Stimulated activated effector memory CD8-positive, alpha-beta T cell treated with anti-CD3 and anti-CD28 coated beads, Interleukin-12 subunit alpha, Interleukin-12 subunit beta, amount 100 ng/mL, for 72 hours (primary cell): ENCODE results near the gene HS3ST2.
"Not testable (repeated sequence)": the region's sequence is repeated elsewhere in the genome, so short reads cannot be mapped to it uniquely, and the experiment has no call there.

Experiments
- ATAC-seq: fragments of 150-1000 bp; cut with Tn5 transposase; 2 replicates; pipeline ENCODE4 v1.10.0; 2021
- DNase-seq, 2 donors: peaks; one replicate each; pipeline ENCODE4 v3.0.0; 2021 to 2022; ENCODE audit warnings: low spot score in 2 of 2
- H3K27ac Mint-ChIP-seq: one replicate; pipeline ENCODE4 v1.8.0; 2022; ENCODE audit warnings: mild to moderate bottlenecking, mixed read lengths
- H3K36me3 Mint-ChIP-seq: one replicate; pipeline ENCODE4 v1.8.0; 2022; ENCODE audit warnings: mild to moderate bottlenecking, mixed read lengths
- H3K4me1 Mint-ChIP-seq: one replicate; pipeline ENCODE4 v1.8.0; 2022; ENCODE audit warnings: mixed read lengths
- H3K4me3 Mint-ChIP-seq: one replicate; pipeline ENCODE4 v1.8.0; 2022; ENCODE audit warnings: mild to moderate bottlenecking, mixed read lengths
- H3K9me3 Mint-ChIP-seq: one replicate; pipeline ENCODE4 v1.8.0; 2022; ENCODE audit warnings: mixed read lengths

The HS3ST2 gene

GRCh38 chr16:22886927-22887326 is 73.0 kb downstream of the HS3ST2 start:
- no peak overlapping the region for H3K27ac Mint-ChIP-seq

GRCh38 chr16:22887445-22887844 is 73.5 kb downstream of the HS3ST2 start:
- Mint-ChIP-seq H3K9me3 (no peaks in the 10 kb centered on the region), H3K36me3 (no peaks in the 10 kb centered on the region), H3K27ac (no peak overlapping the region), H3K4me1 (no peaks in the 10 kb centered on the region), H3K4me3 (no peak overlapping the region)
- no peak for ATAC-seq
- no peak for DNase-seq

More at GRCh38 chr16:22886927-22887326, 73.0 kb downstream of the HS3ST2 start:
- ATAC-seq: no peak
- no peak for DNase-seq
- H3K4me3 Mint-ChIP-seq: no peak overlapping the region
- no peaks in the 10 kb centered on the region for H3K4me1 Mint-ChIP-seq
- H3K9me3 Mint-ChIP-seq: no peaks in the 10 kb centered on the region
- H3K36me3 Mint-ChIP-seq: no peaks in the 10 kb centered on the region

GRCh38 chr16:22888791-22889190 is 74.8 kb downstream of the HS3ST2 start:
- no peaks in the 10 kb centered on the region for H3K9me3 Mint-ChIP-seq
- ATAC-seq: no peak
- H3K4me1 Mint-ChIP-seq: no peaks in the 10 kb centered on the region
- no peak for DNase-seq
- H3K36me3 Mint-ChIP-seq: no peaks in the 10 kb centered on the region
- H3K4me3 Mint-ChIP-seq: no peak overlapping the region
- H3K27ac Mint-ChIP-seq: no peak overlapping the region

- no peak overlapping the region for H3K4me3 Mint-ChIP-seq
- no peaks in the 10 kb centered on the region for H3K36me3 Mint-ChIP-seq
- ATAC-seq (no peak), DNase-seq (no peak)
- no peaks in the 10 kb centered on the region for H3K4me1 Mint-ChIP-seq
- no peak overlapping the region for H3K27ac Mint-ChIP-seq
- no peaks in the 10 kb centered on the region for H3K9me3 Mint-ChIP-seq
Observed at GRCh38 chr16:22890976-22891375, 77.0 kb downstream of the HS3ST2 start.

GRCh38 chr16:22897184-22897583 is 83.2 kb downstream of the HS3ST2 start:
- DNase-seq (no peak), ATAC-seq (no peak)
- no peaks in the 10 kb centered on the region for H3K36me3 Mint-ChIP-seq
- H3K4me1 Mint-ChIP-seq: no peaks in the 10 kb centered on the region
- no peaks in the 10 kb centered on the region for H3K9me3 Mint-ChIP-seq
- H3K4me3 Mint-ChIP-seq: no peak overlapping the region
- no peak overlapping the region for H3K27ac Mint-ChIP-seq

GRCh38 chr16:22898131-22898530 is 84.2 kb downstream of the HS3ST2 start:
- Mint-ChIP-seq H3K9me3 (no peaks in the 10 kb centered on the region), H3K36me3 (no peaks in the 10 kb centered on the region), H3K27ac (no peak overlapping the region), H3K4me3 (no peak overlapping the region), H3K4me1 (no peaks in the 10 kb centered on the region)
- ATAC-seq: no peak
- DNase-seq: no peak

- DNase-seq (peak; percentile 27 to 73), ATAC-seq (no peak)
- H3K4me3 Mint-ChIP-seq: no peak overlapping the region
- H3K9me3 Mint-ChIP-seq: no peaks in the 10 kb centered on the region
- H3K27ac Mint-ChIP-seq: no peak overlapping the region
- H3K4me1 Mint-ChIP-seq: no peaks in the 10 kb centered on the region
- H3K36me3 Mint-ChIP-seq: no peaks in the 10 kb centered on the region
Observed at GRCh38 chr16:22898874-22899348, 84.9 kb downstream of the HS3ST2 start.

- not testable (repeated sequence) for H3K27ac Mint-ChIP-seq, ATAC-seq, H3K36me3 Mint-ChIP-seq, DNase-seq, H3K4me1 Mint-ChIP-seq, H3K9me3 Mint-ChIP-seq, H3K4me3 Mint-ChIP-seq
Observed at GRCh38 chr16:22899567-22899966, 85.6 kb downstream of the HS3ST2 start.

GRCh38 chr16:22900863-22901262 is 86.9 kb downstream of the HS3ST2 start:
- DNase-seq (no peak), ATAC-seq (no peak)
- H3K27ac Mint-ChIP-seq: no peak overlapping the region
- H3K4me3 Mint-ChIP-seq: no peak overlapping the region
- no peaks in the 10 kb centered on the region for H3K36me3 Mint-ChIP-seq
- H3K9me3 Mint-ChIP-seq: no peaks in the 10 kb centered on the region
- H3K4me1 Mint-ChIP-seq: no peaks in the 10 kb centered on the region

- Mint-ChIP-seq H3K4me3 (no peak overlapping the region), H3K9me3 (no peaks in the 10 kb centered on the region), H3K36me3 (no peaks in the 10 kb centered on the region), H3K4me1 (no peaks in the 10 kb centered on the region), H3K27ac (no peak overlapping the region)
- DNase-seq (no peak), ATAC-seq (no peak)
Observed at GRCh38 chr16:22901563-22901962, 87.6 kb downstream of the HS3ST2 start.

GRCh38 chr16:22903716-22904115 is 89.8 kb downstream of the HS3ST2 start:
- no peak for ATAC-seq
- Mint-ChIP-seq H3K9me3 (no peaks in the 10 kb centered on the region), H3K27ac (no peak overlapping the region), H3K36me3 (no peaks in the 10 kb centered on the region), H3K4me3 (no peak overlapping the region), H3K4me1 (no peaks in the 10 kb centered on the region)
- DNase-seq: no peak

GRCh38 chr16:22912654-22913053 is 98.7 kb downstream of the HS3ST2 start:
- no peaks in the 10 kb centered on the region for H3K4me1 Mint-ChIP-seq

GRCh38 chr16:22915003-22915402 is 101.0 kb downstream of the HS3ST2 start:
- Mint-ChIP-seq H3K4me1 (no peaks in the 10 kb centered on the region), H3K27ac (no peak overlapping the region), H3K9me3 (no peaks in the 10 kb centered on the region), H3K4me3 (no peak overlapping the region), H3K36me3 (no peaks in the 10 kb centered on the region)
- DNase-seq (no peak), ATAC-seq (no peak)

More at GRCh38 chr16:22912654-22913053, 98.7 kb downstream of the HS3ST2 start:
- ATAC-seq: no peak
- no peak overlapping the region for H3K4me3 Mint-ChIP-seq
- DNase-seq: no peak
- H3K9me3 Mint-ChIP-seq: no peaks in the 10 kb centered on the region
- H3K27ac Mint-ChIP-seq: no peak overlapping the region
- no peaks in the 10 kb centered on the region for H3K36me3 Mint-ChIP-seq

- no peaks in the 10 kb centered on the region for H3K4me1 Mint-ChIP-seq
- H3K4me3 Mint-ChIP-seq: no peak overlapping the region
- ATAC-seq (no peak), DNase-seq (no peak)
- H3K9me3 Mint-ChIP-seq: no peaks in the 10 kb centered on the region
- H3K27ac Mint-ChIP-seq: no peak overlapping the region
- H3K36me3 Mint-ChIP-seq: no peaks in the 10 kb centered on the region
Observed at GRCh38 chr16:22923491-22923890, 109.5 kb downstream of the HS3ST2 start.

- Mint-ChIP-seq H3K36me3 (no peaks in the 10 kb centered on the region), H3K4me1 (no peaks in the 10 kb centered on the region), H3K9me3 (no peaks in the 10 kb centered on the region), H3K4me3 (no peak overlapping the region), H3K27ac (no peak overlapping the region)
- no peak for ATAC-seq
- no peak for DNase-seq
Observed at GRCh38 chr16:22924492-22924891, 110.5 kb downstream of the HS3ST2 start.

- H3K27ac Mint-ChIP-seq: no peak overlapping the region
- DNase-seq (no peak), ATAC-seq (peak; percentile 8)
- no peak overlapping the region for H3K4me3 Mint-ChIP-seq
- H3K36me3 Mint-ChIP-seq: no peaks in the 10 kb centered on the region
- H3K4me1 Mint-ChIP-seq: no peaks in the 10 kb centered on the region
- no peaks in the 10 kb centered on the region for H3K9me3 Mint-ChIP-seq
Observed at GRCh38 chr16:22926105-22926751, 112.3 kb downstream of the HS3ST2 start.

GRCh38 chr16:22927306-22927705 is 113.3 kb downstream of the HS3ST2 start:
- no peak for DNase-seq
- no peaks in the 10 kb centered on the region for H3K4me1 Mint-ChIP-seq
- H3K36me3 Mint-ChIP-seq: no peaks in the 10 kb centered on the region
- no peak overlapping the region for H3K27ac Mint-ChIP-seq
- ATAC-seq: no peak
- H3K9me3 Mint-ChIP-seq: no peaks in the 10 kb centered on the region
- H3K4me3 Mint-ChIP-seq: no peak overlapping the region
